SK-N-SH (cell line): ENCODE data around the gene MAPK12.

Source experiments
- CTCF ChIP-seq: fragments of 200-600 bp; sonication (generic); IDR thresholded peaks from 2 replicates; pipeline ENCODE4 v1.6.1; 2017; ENCODE audit warnings: antibody characterized with exemption, mild to moderate bottlenecking, moderate library complexity
- EZH2phosphoT487 ChIP-seq: fragments of 200-600 bp; sonication (generic); IDR thresholded peaks from 2 replicates; pipeline ENCODE4 v1.6.1; 2017; ENCODE audit warnings: low read depth, mixed run types, mild to moderate bottlenecking, antibody characterized with exemption, moderate library complexity, borderline replicate concordance
- JUND ChIP-seq: IDR thresholded peaks from 2 replicates; pipeline ENCODE4 v1.4.0; 2012
- NFIC ChIP-seq: IDR thresholded peaks from 2 replicates; pipeline ENCODE4 v1.4.0; 2012; ENCODE audit warnings: borderline replicate concordance
- POLR2AphosphoS5 ChIP-seq: IDR thresholded peaks from 2 replicates; pipeline ENCODE4 v1.6.1; 2012; ENCODE audit warnings: low read depth, low read length
- RCOR1 ChIP-seq: fragments of 150-350 bp; IDR thresholded peaks from 2 replicates; pipeline ENCODE4 v1.6.1; 2017; ENCODE audit warnings: antibody characterized with exemption, low read length
- TAF1 ChIP-seq: IDR thresholded peaks from 2 replicates; pipeline ENCODE4 v1.6.1; 2012; ENCODE audit warnings: low read depth, mild to moderate bottlenecking, low read length, moderate library complexity, borderline replicate concordance
- TCF12 ChIP-seq: IDR thresholded peaks from 2 replicates; pipeline ENCODE4 v1.4.0; 2012
- ZBTB33 ChIP-seq: IDR thresholded peaks from 2 replicates; pipeline ENCODE4 v1.4.0; 2012; ENCODE audit warnings: low read depth, borderline replicate concordance

GRCh38 chr22:50267591-50268390, 6.3 kb upstream of the MAPK12 start:
- TF ChIP-seq TCF12 = no peak
- no peak for TF ChIP-seq NFIC
- TF ChIP-seq CTCF = no peak
- TF ChIP-seq JUND = no peak
- TF ChIP-seq POLR2AphosphoS5 = no peak
- TF ChIP-seq RCOR1 = no peak
- no peak for TF ChIP-seq TAF1
- no peak for TF ChIP-seq EZH2phosphoT487
- TF ChIP-seq ZBTB33 = no peak
